ENCODE measurements around the gene MSRB1.
A peak's percentile ranks its signal among the peaks of the same experiment; 100 is the strongest.
"Not testable (repeated sequence)": the region's sequence is repeated elsewhere in the genome, so short reads cannot be mapped to it uniquely, and the experiment has no call there.

Gene MSRB1

GRCh38 chr16:1978476-1979120 lies 35.6 kb upstream of the MSRB1 start:
- DNase-seq: no peak

- DNase-seq: no peak
Measured at GRCh38 chr16:1977875-1978268, 34.9 kb upstream of the MSRB1 start.

DNA sequence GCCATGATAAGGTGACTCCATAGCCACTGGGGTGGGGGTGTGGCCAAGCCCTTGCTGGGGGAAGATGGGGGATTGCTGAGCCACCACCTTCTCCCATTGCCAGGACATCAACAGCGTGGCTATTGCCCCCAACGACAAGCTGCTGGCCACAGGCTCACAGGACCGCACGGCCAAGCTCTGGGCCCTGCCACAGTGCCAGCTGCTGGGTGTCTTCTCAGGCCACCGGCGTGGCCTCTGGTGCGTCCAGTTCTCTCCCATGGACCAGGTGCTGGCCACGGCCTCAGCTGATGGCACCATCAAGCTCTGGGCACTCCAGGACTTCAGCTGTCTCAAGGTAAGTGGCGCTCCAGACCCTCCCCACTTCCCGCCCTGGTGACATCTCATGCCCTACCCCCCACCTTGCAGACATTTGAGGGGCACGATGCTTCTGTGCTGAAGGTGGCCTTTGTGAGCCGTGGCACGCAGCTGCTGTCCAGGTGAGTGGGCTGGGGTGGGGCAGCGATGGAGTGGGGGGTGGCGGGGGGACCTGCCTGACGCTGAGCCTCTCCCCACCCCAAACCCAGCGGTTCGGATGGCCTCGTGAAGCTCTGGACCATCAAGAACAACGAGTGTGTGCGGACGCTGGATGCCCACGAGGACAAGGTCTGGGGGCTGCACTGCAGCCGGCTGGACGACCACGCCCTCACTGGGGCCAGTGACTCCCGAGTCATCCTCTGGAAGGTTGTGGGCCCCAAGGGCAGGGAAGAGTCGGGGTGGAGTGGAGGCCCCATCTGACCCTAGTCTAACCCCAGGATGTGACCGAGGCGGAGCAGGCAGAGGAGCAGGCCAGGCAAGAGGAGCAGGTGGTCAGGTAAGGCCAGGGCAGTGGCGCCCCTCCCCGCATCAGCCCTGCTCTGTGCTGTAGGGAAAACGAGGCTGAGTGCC lies 34.2 kb upstream of the MSRB1 start:
- no peak for DNase-seq

DNA sequence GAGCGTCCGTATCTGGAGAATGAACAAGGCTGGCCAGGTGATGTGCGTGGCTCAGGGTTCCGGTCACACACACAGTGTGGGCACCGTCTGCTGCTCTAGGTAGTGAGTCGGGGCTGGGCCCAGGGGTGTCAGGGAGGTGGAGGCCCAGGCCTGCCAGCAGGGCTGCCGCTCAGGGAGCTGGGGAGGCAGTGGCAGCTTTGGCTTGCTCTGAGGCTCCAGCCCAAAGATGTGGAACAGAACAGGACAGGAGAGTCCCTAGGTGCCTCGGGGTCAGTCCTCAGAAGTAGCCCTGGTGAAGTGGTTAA lies 33.2 kb upstream of the MSRB1 start:
- no peak for DNase-seq

GRCh38 chr16:1975432-1976215 lies 32.6 kb upstream of the MSRB1 start:
- no peak for DNase-seq

- no peak for DNase-seq
Measured at GRCh38 chr16:1974157-1975070, 31.4 kb upstream of the MSRB1 start.

DNA sequence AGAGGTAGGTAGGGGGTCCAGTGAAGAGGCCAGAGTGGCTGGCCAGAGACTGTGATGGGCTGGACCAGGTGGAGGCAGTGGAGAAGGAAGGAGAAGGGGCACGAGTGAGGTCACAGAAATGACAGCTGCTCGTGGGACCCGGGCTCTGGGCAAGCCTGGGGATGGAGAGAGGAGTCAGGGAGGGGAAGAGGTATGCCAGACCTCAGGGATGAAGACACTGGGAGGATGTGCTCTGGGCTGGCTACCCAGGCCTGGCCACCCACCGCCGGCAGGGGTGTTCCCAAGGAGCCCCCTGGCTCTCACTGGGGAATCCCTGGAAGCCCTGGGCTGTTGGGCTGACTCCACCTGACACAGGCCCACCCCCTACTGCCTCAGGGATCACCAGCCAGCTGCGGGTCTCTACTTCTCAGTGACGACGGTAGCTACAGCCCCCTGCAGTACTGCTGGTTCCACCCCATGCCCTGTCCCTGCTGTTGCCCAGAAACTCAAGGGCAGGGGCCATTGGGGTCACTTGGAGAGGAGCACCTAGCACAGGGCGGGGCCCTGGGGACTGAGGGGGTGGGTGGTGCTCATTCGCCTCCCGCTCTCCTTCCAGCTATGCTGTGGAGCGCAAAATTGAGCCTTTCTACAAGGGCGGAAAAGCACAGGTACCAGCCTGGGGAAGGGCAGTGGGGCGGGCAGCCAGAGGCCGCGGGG lies 30.6 kb upstream of the MSRB1 start:
- DNase-seq: no peak

GRCh38 chr16:1972490-1972877 lies 29.5 kb upstream of the MSRB1 start:
- no peak for DNase-seq

GRCh38 chr16:1971796-1972489 lies 28.9 kb upstream of the MSRB1 start, which contains the start of gene TBL3:
Gene TBL3 (plus strand): TSS chr16:1972053. CDS start chr16:1972165, 112 bp downstream.
- peak; percentile 84 for DNase-seq

- DNase-seq: no peak
Measured at GRCh38 chr16:1968146-1968953, 25.4 kb upstream of the MSRB1 start.

DNA sequence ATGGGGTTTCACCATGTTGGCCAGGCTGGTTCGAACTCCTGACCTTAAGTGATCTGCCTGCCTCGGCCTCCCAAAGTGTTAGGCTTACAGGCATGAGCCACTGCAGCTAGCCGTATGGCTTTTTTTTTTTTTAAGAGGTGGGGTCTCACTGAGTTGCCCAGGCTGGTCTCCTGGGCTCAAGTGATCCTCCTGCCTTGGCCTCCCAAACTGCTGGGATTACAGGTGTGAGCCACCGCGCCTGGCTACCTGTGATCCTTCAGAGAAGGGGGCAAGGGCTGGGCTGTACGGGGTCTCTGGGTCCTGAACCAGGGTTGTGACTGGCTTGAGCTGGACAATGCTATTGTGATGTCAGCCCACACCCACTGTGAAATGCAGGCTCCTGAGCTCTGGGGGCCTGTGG lies 23.5 kb upstream of the MSRB1 start, which contains the start of gene RNF151:
Gene RNF151, plus strand, starts transcription at position 397 of the 400 bp plus-strand sequence. CDS start 26 bp downstream, outside the sequence.
- DNase-seq: no peak

GRCh38 chr16:1965396-1966001 lies 22.5 kb upstream of the MSRB1 start:
- DNase-seq: peak; percentile 10

DNA sequence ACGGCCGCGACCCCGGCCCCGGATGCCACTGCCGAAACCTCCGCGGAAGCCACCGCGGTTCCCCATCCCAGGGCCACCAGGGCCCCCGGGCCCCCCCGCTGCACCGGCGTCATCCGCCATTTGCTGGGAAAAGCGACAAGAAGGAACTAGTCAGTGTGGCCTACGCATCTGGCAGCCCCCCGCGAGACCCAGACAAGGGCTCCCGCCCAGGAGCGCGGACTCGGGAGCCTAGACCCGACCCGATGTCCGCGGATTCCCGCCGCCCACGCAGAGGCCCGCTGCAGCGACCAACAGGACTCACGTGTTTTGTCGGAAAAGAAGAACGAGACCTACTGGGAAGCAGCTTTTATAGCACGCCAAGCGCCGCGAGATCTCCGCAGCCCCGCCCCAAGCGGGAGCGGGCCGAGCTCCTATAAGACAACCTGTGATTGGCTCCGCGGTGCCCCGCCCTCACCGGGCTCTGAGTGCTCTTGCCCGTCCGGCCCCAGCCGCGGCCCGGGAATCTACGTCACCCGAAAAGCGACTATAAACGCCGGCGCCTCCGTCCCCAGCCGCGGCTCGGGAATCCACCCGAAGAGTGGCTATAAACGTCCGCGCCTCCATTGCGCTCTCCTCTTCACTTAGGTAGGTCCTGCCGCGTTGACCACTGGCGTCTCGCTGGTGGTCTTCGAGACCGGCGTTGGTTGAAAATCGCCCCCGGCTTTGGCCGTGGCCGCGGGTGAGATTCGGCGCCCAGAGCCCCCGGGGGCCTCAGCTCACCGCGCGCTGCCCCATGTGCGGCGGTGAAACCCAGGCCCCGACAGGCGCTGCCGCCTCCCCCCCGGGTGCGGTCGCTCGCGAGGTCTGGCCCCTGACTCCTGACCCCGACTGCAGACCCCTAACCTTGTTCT lies 21.8 kb upstream of the MSRB1 start, which contains the start of gene RPS2:
Gene RPS2, minus strand, starts transcription at position 321 of the 890 bp plus-strand sequence. Its CDS starts 201 bp downstream, at position 120.
- peak; percentile 91 for DNase-seq

DNA sequence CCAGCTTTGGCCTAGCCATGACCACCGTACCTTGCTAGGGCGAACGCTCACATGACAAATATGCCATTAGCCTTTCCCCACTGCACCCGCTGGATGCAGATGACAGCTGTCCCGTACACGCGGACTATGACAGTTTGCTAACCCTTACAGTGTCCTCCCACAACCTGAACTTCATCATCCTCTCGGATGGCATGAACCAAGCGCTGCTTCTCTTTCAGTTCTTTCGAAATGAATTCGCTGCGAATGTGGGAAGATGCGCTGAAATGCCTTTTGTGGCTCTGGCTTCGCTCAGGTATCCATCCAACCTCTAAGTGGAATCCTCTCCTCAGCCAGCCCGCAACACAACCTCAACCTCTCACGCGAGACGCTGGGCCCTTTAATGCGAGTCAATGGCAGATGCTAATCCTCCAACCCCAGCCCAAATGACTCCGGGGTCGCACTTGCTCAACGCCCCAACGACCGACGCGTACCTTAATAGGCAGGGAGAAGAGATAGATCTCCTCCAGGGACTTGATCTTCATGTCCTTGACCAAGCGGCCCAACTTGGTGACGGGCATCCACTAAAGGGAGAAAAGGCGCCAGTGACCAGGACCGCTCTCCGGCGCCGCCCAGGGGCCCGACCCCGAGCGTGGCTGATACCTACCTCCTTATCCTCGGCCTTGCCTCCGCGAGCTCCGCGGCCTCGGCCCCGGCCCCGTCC lies 21.0 kb upstream of the MSRB1 start:
- DNase-seq: no peak

DNA sequence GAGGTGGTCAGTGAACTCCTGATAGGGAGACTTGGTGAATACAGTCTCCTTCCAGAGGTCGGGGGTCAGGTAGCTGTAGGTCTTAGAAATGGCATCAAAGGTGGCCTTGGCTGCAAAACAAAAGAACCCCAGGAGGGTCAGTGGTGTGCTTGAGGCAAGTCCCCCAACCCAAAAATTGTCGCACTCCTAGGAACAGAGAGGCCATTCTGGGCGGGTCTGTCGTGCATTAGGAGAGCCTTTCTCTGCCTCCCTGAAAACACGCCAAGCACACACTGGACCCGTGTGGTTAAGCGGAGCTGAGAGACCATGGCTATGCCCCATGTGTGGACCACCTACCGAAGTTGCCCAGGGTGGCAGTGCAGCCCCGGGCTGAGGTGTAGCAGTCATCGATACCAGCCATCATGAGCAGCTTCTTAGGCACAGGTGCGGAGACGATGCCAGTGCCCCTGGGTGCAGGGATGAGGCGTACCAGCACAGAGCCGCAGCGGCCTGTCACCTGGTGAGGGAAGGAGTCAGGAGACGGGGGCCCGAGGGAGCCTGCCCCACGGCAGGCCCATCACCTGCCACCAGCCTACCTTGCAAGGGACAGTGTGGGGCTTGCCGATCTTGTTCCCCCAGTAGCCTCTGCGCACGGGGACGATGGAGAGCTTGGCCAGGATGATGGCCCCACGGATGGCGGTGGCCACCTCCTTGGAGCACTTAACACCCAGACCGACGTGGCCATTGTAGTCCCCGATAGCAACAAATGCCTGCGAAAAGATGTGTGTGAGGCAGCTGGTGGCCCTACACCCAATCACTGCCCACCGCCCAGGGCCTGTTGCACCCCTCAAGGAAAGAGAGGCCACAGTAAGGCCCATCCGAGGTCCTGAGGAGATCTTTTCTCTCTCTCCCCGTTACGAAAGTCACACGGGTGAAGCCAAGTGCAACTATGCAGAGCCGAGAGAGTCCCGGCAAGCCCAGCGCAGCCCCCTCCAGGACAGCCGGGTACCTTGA lies 19.5 kb upstream of the MSRB1 start:
- DNase-seq: not testable (repeated sequence)

- no peak for DNase-seq
Measured at GRCh38 chr16:1961651-1962067, 18.7 kb upstream of the MSRB1 start.
